ENCODE measurements around the gene NADK2. TPM values are rescaled to one million over a fixed set of nuclear protein-coding genes. Genes with fewer than 3 reads are reported as not detected.

The NADK2 gene
- total RNA-seq, 1 experiment from 2014 or later: 21.2 TPM

DNA sequence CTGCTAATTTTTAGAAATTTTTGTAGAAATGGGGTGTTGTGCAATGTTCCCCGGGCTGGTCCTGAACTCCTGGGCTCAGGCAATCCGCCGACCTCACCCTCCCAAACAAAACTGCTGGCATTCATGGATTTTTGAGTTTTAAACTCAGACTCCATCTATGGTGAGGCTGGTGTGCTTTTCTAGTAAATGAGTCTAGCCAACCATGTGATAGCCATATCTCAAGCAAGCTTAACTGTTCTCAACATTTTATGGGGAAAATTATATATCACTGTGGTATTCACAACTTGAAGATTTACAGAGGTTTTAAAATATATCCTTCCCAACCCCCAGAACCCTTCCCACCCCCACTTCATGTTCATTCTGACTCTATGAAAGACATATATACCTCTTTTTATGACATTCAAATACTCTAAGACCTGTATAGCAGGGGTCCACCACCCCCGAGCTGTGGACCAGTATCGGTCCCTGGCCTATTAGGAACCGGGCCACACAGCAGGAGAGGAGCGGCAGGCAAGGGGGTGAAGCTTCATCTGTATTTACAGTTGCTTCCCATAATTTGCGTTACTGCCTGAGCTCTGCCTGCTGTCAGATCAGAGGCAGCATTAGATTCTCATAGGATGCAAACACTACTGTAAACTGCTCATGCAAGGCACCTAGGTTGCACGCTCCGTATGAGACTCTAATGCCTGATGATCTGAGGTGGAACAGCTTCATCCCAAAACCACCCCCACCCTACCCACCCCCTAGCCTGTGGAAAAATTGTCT, 4.5 kb upstream of the NADK2 start:
- BruUV-seq (replicated peaks): no TSS peak
- Histone ChIP-seq H3K4me2 (ENCODE audit: low read length) (no peak overlapping the region), H3K4me1 (ENCODE audit: control insufficient read depth in 1 of 2, insufficient read depth in 2 of 2, low read length in 2 of 2) (peaks cover 5 to 11% of the 10 kb centered on the region in 2 experiments; a peak in 3 of 4 replicates), H3K36me3 (ENCODE audit: control insufficient read depth in 1 of 2, insufficient read depth in 2 of 2, low read length in 2 of 2) (no peaks in the 10 kb centered on the region), H4K20me1 (ENCODE audit: insufficient read depth) (no peaks in the 10 kb centered on the region), H3K9ac (ENCODE audit: low read length) (no peak overlapping the region), H2AFZ (ENCODE audit: low read depth, low read length, poor library complexity, severe bottlenecking) (no peak overlapping the region), H3K9me3 (ENCODE audit: control insufficient read depth in 1 of 2, insufficient read depth in 1 of 2, low read depth in 1 of 2, low read length in 2 of 2) (no peaks in the 10 kb centered on the region), H3K79me2 (ENCODE audit: insufficient read depth, low read length) (no peaks in the 10 kb centered on the region), H3K9me2 (ENCODE audit: insufficient read depth) (no peaks in the 10 kb centered on the region), H3K27ac (ENCODE audit: low read depth, low read length) (no peak overlapping the region), H3K4me3 (replicated peaks in 1 of 2; ENCODE audit: low read depth in 1 of 2, low read length in 2 of 2) (no peak overlapping the region), H3K27me3 (ENCODE audit: insufficient read depth, low read length) (no peaks in the 10 kb centered on the region)
- ChIA-PET CTCF (no interaction called here), RAD21 (ENCODE audit: low non-redundant PET in 1 of 2, low total read pairs in 2 of 2, uncharacterized antibody in 2 of 2, unreplicated experiment in 2 of 2) (no interaction called here), POLR2A (no interaction called here)
- DNase-seq (ENCODE audit: low read depth, low spot score): no peak
- intact Hi-C loops (cut with micrococcal nuclease): loop anchor here (10.0 kb wide), 1 partner anchor 359 kb away; the partner anchor contains the start of gene SLC1A3
- no peak for ATAC-seq
- no peak for TF ChIP-seq SRF (IDR thresholded peaks at IDR 0.05; ENCODE audit: low read depth)
- no peak for TF ChIP-seq CBX3 (IDR thresholded peaks at IDR 0.05; ENCODE audit: low read depth)

DNA sequence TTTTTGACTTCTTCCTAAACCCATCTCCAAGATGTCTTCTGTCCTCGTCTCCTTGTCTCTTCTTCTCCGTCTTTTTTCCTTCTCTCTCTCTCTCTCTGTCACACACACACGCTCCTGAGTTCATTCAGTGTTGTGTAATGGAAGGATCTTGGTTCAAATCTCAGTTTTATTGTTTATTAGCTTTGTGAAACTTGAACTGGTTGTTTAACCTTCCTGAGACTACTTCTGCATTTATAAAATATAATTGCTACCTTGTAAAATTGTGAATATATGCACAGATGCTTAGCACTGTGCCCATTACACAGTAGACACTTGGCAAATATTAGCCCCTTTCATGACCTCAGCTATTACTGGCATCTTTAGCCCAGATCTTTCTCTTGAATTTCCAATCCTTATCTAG, 2.4 kb upstream of the NADK2 start:
- Histone ChIP-seq H4K20me1 (ENCODE audit: insufficient read depth) (no peaks in the 10 kb centered on the region), H3K36me3 (ENCODE audit: control insufficient read depth in 1 of 2, insufficient read depth in 2 of 2, low read length in 2 of 2) (no peaks in the 10 kb centered on the region), H3K27me3 (ENCODE audit: insufficient read depth, low read length) (no peaks in the 10 kb centered on the region), H3K9me2 (ENCODE audit: insufficient read depth) (no peaks in the 10 kb centered on the region), H3K4me3 (replicated peaks in 1 of 2; ENCODE audit: low read depth in 1 of 2, low read length in 2 of 2) (no peak overlapping the region), H2AFZ (ENCODE audit: low read depth, low read length, poor library complexity, severe bottlenecking) (no peak overlapping the region), H3K4me2 (ENCODE audit: low read length) (no peak overlapping the region), H3K79me2 (ENCODE audit: insufficient read depth, low read length) (peaks cover 7% of the 10 kb centered on the region; the same call in 1 of the 2 replicates), H3K9ac (ENCODE audit: low read length) (no peak overlapping the region), H3K4me1 (ENCODE audit: control insufficient read depth in 1 of 2, insufficient read depth in 2 of 2, low read length in 2 of 2) (peaks cover 9 to 22% of the 10 kb centered on the region in 2 experiments; a peak in 3 of 4 replicates), H3K27ac (ENCODE audit: low read depth, low read length) (no peak overlapping the region), H3K9me3 (ENCODE audit: control insufficient read depth in 1 of 2, insufficient read depth in 1 of 2, low read depth in 1 of 2, low read length in 2 of 2) (no peaks in the 10 kb centered on the region)
- RAD21 ChIA-PET (ENCODE audit: low non-redundant PET in 1 of 2, low total read pairs in 2 of 2, uncharacterized antibody in 2 of 2, unreplicated experiment in 2 of 2): no interaction called here
- no peak for TF ChIP-seq ZNF274 (IDR thresholded peaks at IDR 0.05; ENCODE audit: low read depth, low read length)
- no peak for TF ChIP-seq POLR2A (IDR thresholded peaks at IDR 0.05; ENCODE audit: borderline replicate concordance, extremely low read depth, insufficient read depth, insufficient read length)
- no peak for TF ChIP-seq TCF7L2 (IDR thresholded peaks at IDR 0.05; ENCODE audit: borderline replicate concordance, extremely low read depth, insufficient read depth, insufficient read length)
- TF ChIP-seq, protein P1, sequence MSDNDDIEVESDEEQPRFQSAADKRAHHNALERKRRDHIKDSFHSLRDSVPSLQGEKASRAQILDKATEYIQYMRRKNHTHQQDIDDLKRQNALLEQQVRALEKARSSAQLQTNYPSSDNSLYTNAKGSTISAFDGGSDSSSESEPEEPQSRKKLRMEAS (IDR thresholded peaks at IDR 0.05): no peak
- TF ChIP-seq, protein P2, sequence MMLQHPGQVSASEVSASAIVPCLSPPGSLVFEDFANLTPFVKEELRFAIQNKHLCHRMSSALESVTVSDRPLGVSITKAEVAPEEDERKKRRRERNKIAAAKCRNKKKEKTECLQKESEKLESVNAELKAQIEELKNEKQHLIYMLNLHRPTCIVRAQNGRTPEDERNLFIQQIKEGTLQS (IDR thresholded peaks at IDR 0.05): no peak
- no peak for TF ChIP-seq YY1 (IDR thresholded peaks at IDR 0.05; ENCODE audit: extremely low read depth, insufficient replicate concordance, low read depth, low read length)
- TF ChIP-seq POLR2AphosphoS5 (IDR thresholded peaks at IDR 0.05; ENCODE audit: low read depth, low read length): no peak
- TF ChIP-seq JUND (IDR thresholded peaks at IDR 0.05): no peak
- TF ChIP-seq, protein P3, sequence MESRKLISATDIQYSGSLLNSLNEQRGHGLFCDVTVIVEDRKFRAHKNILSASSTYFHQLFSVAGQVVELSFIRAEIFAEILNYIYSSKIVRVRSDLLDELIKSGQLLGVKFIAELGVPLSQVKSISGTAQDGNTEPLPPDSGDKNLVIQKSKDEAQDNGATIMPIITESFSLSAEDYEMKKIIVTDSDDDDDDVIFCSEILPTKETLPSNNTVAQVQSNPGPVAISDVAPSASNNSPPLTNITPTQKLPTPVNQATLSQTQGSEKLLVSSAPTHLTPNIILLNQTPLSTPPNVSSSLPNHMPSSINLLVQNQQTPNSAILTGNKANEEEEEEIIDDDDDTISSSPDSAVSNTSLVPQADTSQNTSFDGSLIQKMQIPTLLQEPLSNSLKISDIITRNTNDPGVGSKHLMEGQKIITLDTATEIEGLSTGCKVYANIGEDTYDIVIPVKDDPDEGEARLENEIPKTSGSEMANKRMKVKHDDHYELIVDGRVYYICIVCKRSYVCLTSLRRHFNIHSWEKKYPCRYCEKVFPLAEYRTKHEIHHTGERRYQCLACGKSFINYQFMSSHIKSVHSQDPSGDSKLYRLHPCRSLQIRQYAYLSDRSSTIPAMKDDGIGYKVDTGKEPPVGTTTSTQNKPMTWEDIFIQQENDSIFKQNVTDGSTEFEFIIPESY (IDR thresholded peaks at IDR 0.05; ENCODE audit: extremely low read depth, insufficient replicate concordance, low read length): no peak
- TF ChIP-seq, protein P4, sequence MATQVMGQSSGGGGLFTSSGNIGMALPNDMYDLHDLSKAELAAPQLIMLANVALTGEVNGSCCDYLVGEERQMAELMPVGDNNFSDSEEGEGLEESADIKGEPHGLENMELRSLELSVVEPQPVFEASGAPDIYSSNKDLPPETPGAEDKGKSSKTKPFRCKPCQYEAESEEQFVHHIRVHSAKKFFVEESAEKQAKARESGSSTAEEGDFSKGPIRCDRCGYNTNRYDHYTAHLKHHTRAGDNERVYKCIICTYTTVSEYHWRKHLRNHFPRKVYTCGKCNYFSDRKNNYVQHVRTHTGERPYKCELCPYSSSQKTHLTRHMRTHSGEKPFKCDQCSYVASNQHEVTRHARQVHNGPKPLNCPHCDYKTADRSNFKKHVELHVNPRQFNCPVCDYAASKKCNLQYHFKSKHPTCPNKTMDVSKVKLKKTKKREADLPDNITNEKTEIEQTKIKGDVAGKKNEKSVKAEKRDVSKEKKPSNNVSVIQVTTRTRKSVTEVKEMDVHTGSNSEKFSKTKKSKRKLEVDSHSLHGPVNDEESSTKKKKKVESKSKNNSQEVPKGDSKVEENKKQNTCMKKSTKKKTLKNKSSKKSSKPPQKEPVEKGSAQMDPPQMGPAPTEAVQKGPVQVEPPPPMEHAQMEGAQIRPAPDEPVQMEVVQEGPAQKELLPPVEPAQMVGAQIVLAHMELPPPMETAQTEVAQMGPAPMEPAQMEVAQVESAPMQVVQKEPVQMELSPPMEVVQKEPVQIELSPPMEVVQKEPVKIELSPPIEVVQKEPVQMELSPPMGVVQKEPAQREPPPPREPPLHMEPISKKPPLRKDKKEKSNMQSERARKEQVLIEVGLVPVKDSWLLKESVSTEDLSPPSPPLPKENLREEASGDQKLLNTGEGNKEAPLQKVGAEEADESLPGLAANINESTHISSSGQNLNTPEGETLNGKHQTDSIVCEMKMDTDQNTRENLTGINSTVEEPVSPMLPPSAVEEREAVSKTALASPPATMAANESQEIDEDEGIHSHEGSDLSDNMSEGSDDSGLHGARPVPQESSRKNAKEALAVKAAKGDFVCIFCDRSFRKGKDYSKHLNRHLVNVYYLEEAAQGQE (IDR thresholded peaks at IDR 0.05; ENCODE audit: low read depth): no peak
- ATAC-seq (no peak), DNase-seq (ENCODE audit: low read depth, low spot score) (no peak)
- intact Hi-C loops (cut with micrococcal nuclease): loop anchor here (5.0 to 10.0 kb wide), 2 partner anchors 92 to 361 kb away; partner anchors contain the start of genes LMBRD2, SKP2 and SLC1A3
- CTCF ChIA-PET: no interaction called here
- BruUV-seq (replicated peaks): no TSS peak
- POLR2A ChIA-PET: no interaction called here

Measured in HCT116 (cell line).